ENCODE results near the gene SLC25A47.

Gene SLC25A47

DNA sequence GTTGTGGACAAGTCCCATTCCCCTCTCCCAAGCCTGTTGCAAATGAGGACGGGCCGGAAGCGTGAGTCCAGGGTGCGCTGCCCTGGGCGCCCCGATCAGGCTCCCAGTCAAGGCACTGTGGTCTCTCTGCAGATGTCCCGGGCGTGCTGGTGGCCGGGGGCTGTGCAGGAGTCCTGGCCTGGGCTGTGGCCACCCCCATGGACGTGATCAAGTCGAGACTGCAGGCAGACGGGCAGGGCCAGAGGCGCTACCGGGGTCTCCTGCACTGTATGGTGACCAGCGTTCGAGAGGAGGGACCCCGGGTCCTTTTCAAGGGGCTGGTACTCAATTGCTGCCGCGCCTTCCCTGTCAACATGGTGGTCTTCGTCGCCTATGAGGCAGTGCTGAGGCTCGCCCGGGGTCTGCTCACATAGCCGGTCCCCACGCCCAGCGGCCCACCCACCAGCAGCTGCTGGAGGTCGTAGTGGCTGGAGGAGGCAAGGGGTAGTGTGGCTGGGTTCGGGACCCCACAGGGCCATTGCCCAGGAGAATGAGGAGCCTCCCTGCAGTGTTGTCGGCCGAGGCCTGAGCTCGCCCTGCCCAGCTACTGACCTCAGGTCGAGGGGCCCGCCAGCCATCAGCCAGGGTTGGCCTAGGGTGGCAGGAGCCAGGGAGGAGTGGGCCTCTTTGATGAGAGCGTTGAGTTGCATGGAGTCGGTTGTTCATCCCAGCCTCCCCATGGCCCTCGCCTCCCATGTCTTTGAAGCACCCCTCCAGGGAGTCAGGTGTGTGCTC lies 6.3 kb downstream of the SLC25A47 start:
- no peak overlapping the region for H3K4me3 ChIP-seq (ENCODE audit: low read length)
- H3K27me3 ChIP-seq (ENCODE audit: control insufficient read depth, low read length): no peaks in the 10 kb centered on the region
- H4K20me1 ChIP-seq (ENCODE audit: control insufficient read depth, insufficient read depth, low read depth, low read length): no peaks in the 10 kb centered on the region
- no peak overlapping the region for H3K27ac ChIP-seq (ENCODE audit: low read depth, low read length)
- no peaks in the 10 kb centered on the region for H3F3A ChIP-seq (ENCODE audit: control insufficient read depth, insufficient read depth)
- H3K4me2 ChIP-seq (ENCODE audit: low read length): no peak overlapping the region
- no peaks in the 10 kb centered on the region for H3K9me2 ChIP-seq (replicated peaks; ENCODE audit: control insufficient read depth, low read length)
- no peaks in the 10 kb centered on the region for H3K79me2 ChIP-seq (ENCODE audit: control insufficient read depth, low read length)
- no peaks in the 10 kb centered on the region for H3K9me3 ChIP-seq (ENCODE audit: control insufficient read depth, insufficient read depth, low read length)
- H3K4me1 ChIP-seq (ENCODE audit: control insufficient read depth, low read length): peaks cover 12% of the 10 kb centered on the region
- TF ChIP-seq, protein P1, sequence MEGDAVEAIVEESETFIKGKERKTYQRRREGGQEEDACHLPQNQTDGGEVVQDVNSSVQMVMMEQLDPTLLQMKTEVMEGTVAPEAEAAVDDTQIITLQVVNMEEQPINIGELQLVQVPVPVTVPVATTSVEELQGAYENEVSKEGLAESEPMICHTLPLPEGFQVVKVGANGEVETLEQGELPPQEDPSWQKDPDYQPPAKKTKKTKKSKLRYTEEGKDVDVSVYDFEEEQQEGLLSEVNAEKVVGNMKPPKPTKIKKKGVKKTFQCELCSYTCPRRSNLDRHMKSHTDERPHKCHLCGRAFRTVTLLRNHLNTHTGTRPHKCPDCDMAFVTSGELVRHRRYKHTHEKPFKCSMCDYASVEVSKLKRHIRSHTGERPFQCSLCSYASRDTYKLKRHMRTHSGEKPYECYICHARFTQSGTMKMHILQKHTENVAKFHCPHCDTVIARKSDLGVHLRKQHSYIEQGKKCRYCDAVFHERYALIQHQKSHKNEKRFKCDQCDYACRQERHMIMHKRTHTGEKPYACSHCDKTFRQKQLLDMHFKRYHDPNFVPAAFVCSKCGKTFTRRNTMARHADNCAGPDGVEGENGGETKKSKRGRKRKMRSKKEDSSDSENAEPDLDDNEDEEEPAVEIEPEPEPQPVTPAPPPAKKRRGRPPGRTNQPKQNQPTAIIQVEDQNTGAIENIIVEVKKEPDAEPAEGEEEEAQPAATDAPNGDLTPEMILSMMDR (IDR thresholded peaks at IDR 0.05; ENCODE audit: low read depth, low read length, poor library complexity, severe bottlenecking): no peak
- H3K36me3 ChIP-seq (ENCODE audit: control insufficient read depth, low read length): no peaks in the 10 kb centered on the region

DNA sequence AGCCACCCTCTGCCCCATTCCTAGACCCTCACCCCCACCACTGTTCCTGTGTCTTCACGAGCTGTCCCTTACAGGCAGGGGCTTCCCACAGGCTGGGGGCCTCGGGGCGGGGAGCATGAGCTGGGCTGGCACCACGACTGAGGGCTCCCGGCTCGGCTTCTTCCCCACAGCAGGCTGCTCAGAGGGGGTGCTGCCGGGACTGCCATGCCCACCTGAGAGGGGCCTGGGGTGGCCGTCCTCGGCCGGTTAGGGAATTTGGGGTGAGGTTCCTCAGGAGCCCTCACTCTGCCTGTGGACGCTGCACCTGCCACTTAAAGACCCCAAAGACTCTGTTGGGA lies 6.8 kb downstream of the SLC25A47 start:
- Histone ChIP-seq H3K4me3 (ENCODE audit: low read length) (no peak overlapping the region), H3F3A (ENCODE audit: control insufficient read depth, insufficient read depth) (no peaks in the 10 kb centered on the region), H4K20me1 (ENCODE audit: control insufficient read depth, insufficient read depth, low read depth, low read length) (no peaks in the 10 kb centered on the region), H3K36me3 (ENCODE audit: control insufficient read depth, low read length) (peaks cover 5% of the 10 kb centered on the region; the same call in 1 of the 2 replicates), H3K27ac (ENCODE audit: low read depth, low read length) (no peak overlapping the region), H3K9me2 (replicated peaks; ENCODE audit: control insufficient read depth, low read length) (no peaks in the 10 kb centered on the region), H3K4me2 (ENCODE audit: low read length) (no peak overlapping the region), H3K79me2 (ENCODE audit: control insufficient read depth, low read length) (no peaks in the 10 kb centered on the region), H3K4me1 (ENCODE audit: control insufficient read depth, low read length) (peaks cover 12% of the 10 kb centered on the region), H3K9me3 (ENCODE audit: control insufficient read depth, insufficient read depth, low read length) (no peaks in the 10 kb centered on the region), H3K27me3 (ENCODE audit: control insufficient read depth, low read length) (no peaks in the 10 kb centered on the region)
- TF ChIP-seq EZH2phosphoT487 (IDR thresholded peaks at IDR 0.05; ENCODE audit: borderline replicate concordance, low read length): no peak
- TF ChIP-seq, protein P1 (IDR thresholded peaks at IDR 0.05; ENCODE audit: low read depth, low read length, poor library complexity, severe bottlenecking): no peak

DNA sequence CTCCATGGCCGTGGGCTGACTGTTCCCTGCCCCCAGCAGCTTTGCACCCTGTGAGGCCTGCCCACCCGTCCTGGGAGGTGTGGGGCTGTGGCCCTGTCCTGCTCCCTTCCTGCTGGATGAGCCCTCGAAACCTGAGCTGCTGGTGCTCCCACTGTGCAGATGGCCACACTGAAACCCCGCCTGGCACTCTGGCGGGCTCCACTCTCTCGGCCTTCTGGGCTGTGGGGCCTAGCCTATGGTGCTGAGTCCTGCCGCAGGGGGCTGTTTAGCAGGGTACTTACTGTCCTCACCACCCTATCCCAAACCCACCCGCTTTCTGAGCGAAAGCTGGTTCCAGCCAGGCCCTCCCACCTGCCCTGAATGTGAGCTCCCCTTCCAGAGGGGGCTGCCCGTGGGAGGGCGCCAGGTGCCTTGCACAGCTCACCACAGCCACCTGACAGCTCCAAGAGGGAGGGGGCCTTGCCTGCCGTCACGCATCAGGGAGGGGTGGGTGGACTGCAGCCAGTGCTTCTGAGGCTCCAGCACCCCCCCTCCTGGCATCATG lies 7.3 kb downstream of the SLC25A47 start:
- Histone ChIP-seq H3K36me3 (ENCODE audit: control insufficient read depth, low read length) (peaks cover 5% of the 10 kb centered on the region; the same call in 1 of the 2 replicates), H3K4me2 (ENCODE audit: low read length) (no peak overlapping the region), H3K9me3 (ENCODE audit: control insufficient read depth, insufficient read depth, low read length) (no peaks in the 10 kb centered on the region), H3K4me1 (ENCODE audit: control insufficient read depth, low read length) (peaks cover 12% of the 10 kb centered on the region), H3K4me3 (ENCODE audit: low read length) (no peak overlapping the region), H3F3A (ENCODE audit: control insufficient read depth, insufficient read depth) (no peaks in the 10 kb centered on the region), H3K79me2 (ENCODE audit: control insufficient read depth, low read length) (no peaks in the 10 kb centered on the region), H3K27me3 (ENCODE audit: control insufficient read depth, low read length) (no peaks in the 10 kb centered on the region), H3K9me2 (replicated peaks; ENCODE audit: control insufficient read depth, low read length) (no peaks in the 10 kb centered on the region), H4K20me1 (ENCODE audit: control insufficient read depth, insufficient read depth, low read depth, low read length) (no peaks in the 10 kb centered on the region), H3K27ac (ENCODE audit: low read depth, low read length) (no peak overlapping the region)
- TF ChIP-seq, protein P1 (IDR thresholded peaks at IDR 0.05; ENCODE audit: low read depth, low read length, poor library complexity, severe bottlenecking): no peak
- TF ChIP-seq EZH2phosphoT487 (IDR thresholded peaks at IDR 0.05; ENCODE audit: borderline replicate concordance, low read length): no peak
